Liver (tissue), 3 donors: Measurements from ENCODE around the gene P2RY6.

Source experiments
- GABPA ChIP-seq, 2 donors: IDR thresholded peaks in 1 of 2; conservative IDR thresholded peaks in 1 of 2; 2 replicates each; pipeline ENCODE4 v1.6.1; 2016; ENCODE audit warnings: antibody characterized with exemption in 2 of 2, mild to moderate bottlenecking in 1 of 2, moderate library complexity in 1 of 2
- TF ChIP-seq, protein P1 (sequence below): fragments of 150-350 bp; IDR thresholded peaks from 2 replicates; pipeline ENCODE4 v1.5.1; 2017; ENCODE audit warnings: improper control_type of control experiment, low read depth, low read length; ENCODE audit not compliant: missing input control
- donor health status: healthy.
- donor health status: healthy.

DNA sequence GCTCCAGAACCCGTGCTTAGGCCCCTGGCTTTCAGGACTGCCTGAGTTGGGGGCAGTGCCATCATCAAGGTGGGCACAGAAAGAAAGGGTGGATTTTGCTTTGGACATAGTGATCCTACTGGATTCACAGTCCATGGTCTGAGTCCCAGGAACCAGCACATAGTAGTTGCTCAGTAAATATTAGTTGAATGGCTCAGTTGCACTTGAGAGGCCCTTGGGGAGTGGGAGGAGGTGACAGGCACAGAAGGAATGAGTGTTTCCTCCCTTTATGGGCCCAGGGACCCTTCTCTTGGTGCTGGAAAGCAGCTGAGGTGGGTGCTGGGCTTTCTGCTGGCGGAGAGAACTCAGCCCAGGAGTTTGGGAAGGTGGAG lies 52.5 kb downstream of the P2RY6 start:
- TF ChIP-seq, protein P1, sequence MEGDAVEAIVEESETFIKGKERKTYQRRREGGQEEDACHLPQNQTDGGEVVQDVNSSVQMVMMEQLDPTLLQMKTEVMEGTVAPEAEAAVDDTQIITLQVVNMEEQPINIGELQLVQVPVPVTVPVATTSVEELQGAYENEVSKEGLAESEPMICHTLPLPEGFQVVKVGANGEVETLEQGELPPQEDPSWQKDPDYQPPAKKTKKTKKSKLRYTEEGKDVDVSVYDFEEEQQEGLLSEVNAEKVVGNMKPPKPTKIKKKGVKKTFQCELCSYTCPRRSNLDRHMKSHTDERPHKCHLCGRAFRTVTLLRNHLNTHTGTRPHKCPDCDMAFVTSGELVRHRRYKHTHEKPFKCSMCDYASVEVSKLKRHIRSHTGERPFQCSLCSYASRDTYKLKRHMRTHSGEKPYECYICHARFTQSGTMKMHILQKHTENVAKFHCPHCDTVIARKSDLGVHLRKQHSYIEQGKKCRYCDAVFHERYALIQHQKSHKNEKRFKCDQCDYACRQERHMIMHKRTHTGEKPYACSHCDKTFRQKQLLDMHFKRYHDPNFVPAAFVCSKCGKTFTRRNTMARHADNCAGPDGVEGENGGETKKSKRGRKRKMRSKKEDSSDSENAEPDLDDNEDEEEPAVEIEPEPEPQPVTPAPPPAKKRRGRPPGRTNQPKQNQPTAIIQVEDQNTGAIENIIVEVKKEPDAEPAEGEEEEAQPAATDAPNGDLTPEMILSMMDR, result no peak
- TF ChIP-seq GABPA (IDR thresholded peaks at IDR 0.05 in 1 of 2, conservative IDR thresholded peaks at IDR 0.05 in 1 of 2), result no peak
